ENCODE data around the gene SPATA31A3.
"Not testable (repeated sequence)": the region's sequence is repeated elsewhere in the genome, so short reads cannot be mapped to it uniquely, and the experiment has no call there.

The SPATA31A3 gene
- total RNA-seq = 0 to 0.06 (median 0) reads per million in 18 experiments

DNA sequence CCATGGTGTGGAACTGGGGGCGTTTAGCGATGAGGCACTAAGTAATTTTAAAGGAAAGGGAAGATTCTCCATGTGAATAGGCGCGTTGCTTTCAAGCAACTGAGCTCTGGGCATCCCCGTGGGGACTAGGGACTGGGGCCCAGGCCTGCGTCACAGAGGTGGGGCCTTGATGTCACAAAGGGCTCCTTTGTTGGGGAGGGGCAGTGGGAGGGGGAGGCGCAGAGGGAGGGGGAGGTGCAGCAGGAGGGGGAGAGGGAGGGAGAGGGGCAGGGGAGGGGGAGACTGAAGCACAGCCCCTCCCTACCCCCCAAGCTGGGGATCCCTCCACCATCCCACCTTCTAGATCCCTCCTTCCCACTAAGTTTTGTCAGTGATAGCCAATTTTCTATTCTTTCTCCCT lies at the start of gene SPATA31A3:
Gene SPATA31A3 (minus strand): TSS at position 101 of the 400 bp plus-strand sequence. CDS start 29 bp downstream, at position 72.
- DNase-seq = not testable (repeated sequence)

DNA sequence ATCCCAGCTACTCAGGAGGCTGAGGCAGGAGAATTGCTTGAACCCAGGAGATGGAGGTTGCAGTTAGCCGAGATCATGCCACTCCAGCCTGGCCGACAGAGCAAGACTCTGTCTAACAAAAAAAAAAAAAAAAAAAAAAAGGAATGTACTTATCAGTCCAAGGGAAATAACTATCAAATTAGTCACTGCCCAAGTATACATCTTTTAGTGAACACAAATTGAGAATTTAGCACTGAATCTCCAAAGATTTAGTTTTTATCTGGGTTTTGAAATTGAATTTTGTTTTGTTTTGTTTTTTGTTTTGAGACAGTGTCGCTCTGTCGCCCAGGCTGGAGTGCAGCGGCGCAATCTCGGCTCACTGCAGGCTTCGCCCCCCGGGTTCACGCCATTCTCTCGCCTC lies 39.8 kb downstream of the SPATA31A3 start:
- DNase-seq = not testable (repeated sequence)

DNA sequence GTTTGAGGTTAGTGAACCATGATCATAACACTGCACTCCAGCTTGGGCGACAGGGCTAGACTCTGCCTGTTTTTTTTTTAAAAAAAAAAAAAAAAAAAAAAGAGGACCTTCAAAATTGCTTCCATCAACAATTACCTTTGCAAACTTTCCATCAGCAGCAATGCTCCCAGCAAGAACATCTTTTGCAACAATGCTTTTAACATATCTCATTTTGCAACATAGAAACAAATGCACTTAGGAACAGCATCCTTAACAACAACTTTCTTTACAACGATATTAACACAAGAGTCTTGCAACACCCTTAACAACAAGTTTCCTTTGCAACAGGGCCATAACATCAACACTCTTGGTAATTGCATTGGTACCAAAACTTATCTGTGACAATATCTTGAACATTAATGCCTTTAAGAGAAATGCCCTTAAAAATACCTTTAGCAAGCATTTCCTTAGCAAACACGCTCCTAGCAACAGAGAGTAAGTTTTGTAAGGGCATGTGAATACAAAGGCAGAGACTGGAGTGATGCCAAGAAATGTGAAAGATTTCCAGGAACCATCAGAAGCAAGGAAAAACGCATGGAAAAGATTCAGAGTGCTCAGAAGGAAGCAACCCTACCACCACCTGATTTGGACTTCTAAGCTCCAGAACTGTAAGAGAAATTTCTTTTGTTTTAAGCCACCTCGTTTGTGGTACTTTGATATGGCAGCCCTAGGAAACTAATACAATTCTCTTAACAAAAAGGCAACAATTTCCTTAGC lies 49.8 kb downstream of the SPATA31A3 start:
- DNase-seq = not testable (repeated sequence)

DNA sequence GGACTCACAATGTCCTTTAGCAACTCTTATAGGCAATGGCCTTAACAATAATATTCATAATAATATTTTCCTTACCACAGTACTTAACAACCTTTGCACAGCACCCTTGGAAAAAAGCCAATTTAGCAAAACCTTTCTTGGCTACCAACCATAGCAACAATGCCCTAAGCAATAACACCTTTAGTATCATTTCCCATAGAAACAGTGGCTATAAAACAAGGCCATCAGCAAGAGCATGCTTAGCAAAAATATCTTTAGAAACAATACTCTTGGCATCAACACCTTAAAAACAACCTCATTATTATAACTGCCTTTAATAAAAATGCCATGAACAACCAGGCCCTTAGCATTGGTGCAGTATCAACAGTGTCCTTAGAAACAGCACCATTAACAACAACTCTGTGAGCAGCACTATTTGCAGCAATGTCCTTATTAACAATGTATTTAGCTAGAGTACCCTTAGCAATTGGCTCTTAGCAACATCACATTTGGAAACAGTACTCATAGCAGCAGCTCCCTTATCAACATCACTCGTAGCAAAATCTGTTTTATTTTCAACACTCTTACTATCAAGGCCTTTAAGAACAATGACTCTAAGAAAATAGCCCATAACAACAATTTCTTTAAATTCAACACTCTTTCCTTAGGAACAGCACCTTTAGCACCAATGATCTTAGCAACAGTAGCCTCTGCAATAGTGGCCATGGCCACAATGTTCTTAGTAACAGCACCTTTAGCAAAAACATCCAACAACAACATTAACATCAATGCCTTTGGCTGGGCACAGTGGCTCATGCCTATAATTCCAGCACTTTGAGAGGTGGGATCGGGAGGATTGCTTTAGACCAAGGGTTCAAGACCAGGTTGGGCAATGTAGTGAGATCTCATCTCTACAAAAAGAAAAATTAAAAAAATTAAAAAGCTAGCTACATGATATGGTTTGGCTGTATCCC lies 52.2 kb downstream of the SPATA31A3 start:
- DNase-seq = not testable (repeated sequence)

DNA sequence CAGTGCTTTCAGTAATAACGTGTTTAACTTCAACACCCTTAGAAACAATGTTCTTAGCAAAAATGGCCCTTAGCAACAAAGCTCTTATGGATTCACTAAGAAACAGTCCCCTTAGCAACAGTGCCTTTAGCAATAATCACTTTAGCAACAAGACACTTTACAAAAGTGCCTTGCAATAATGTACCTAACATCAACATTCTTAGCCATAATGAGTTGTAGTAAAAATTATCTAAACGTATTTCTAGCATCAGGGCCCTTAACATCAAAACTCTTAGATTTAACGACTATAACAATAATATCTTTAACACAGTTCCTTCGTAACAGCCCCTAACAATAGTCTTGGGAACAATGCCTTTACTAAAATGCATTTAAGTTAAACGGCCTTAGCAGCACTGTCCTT lies 54.0 kb downstream of the SPATA31A3 start:
- DNase-seq = not testable (repeated sequence)

DNA sequence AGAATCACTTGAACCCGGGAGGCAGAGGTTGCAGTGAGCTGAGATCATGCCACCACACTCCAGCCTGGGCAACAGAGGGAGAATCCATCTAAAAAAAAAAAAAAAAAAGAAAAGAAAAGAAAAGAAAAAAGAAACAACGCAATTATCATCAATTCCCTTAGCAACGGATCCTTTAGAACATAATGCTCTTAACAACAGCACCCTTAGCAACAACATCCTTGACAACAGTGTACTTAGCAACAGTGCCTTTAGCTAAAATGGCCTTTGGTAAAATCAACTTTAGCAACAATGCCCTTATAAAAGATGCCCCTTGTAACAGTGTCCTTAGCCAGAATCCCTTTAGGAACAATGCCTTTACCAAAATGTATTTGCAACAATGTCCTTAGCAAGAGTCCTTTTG lies 54.7 kb downstream of the SPATA31A3 start:
- not testable (repeated sequence) for DNase-seq
